GM12878 (cell line): ENCODE measurements around the gene NTRK3.

ENCODE experiments used
- CHD4 ChIP-seq: fragments of 200-600 bp; sonication (generic); IDR thresholded peaks from 2 replicates; pipeline ENCODE4 v1.6.1; 2016; ENCODE audit warnings: mild to moderate bottlenecking
- ETV6 ChIP-seq, 2 experiments: fragments of 450-650 bp in 1 of 2; IDR thresholded peaks in 1 of 2; conservative IDR thresholded peaks in 1 of 2; 2 replicates each; pipeline ENCODE4 v1.6.1; 2014; ENCODE audit warnings: antibody characterized with exemption in 1 of 2, borderline replicate concordance in 1 of 2, low read depth in 1 of 2, mild to moderate bottlenecking in 1 of 2, moderate library complexity in 1 of 2
- RCOR1 ChIP-seq: conservative IDR thresholded peaks from 2 replicates; pipeline ENCODE4 v1.6.1; 2012; ENCODE audit warnings: low read depth, low read length, improper control_type of control experiment
- TF ChIP-seq, protein P1 (sequence below): IDR thresholded peaks from 2 replicates; pipeline ENCODE4 v1.6.1; 2011; ENCODE audit warnings: low read depth, low read length, improper control_type of control experiment, borderline replicate concordance

DNA sequence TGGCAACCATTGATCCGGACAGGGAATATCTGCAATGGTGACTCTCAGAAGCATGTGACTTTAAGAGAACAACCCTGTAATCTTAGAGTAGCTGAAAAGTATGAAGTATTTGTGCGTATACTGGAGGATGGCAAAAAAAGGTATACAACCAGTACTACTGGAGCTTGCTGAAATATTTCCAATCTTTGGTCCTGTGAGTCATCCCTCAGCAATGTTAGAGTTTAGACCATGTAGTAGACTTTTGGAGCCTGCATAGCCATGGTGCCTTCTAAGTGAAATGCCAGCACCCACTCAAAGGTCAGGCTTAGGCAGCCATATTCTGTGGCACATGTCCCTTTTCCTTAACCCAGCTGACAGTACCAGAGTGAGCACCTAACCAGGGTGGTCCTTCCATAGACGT lies 429.4 kb downstream of the NTRK3 start:
- TF ChIP-seq CHD4 (no peak), ETV6 (conservative IDR thresholded peaks at IDR 0.05 in 1 of 2, IDR thresholded peaks at IDR 0.05 in 1 of 2; ENCODE audit: borderline replicate concordance in 1 of 2, low read depth in 1 of 2) (no peak), RCOR1 (no peak)
- TF ChIP-seq, protein P1, sequence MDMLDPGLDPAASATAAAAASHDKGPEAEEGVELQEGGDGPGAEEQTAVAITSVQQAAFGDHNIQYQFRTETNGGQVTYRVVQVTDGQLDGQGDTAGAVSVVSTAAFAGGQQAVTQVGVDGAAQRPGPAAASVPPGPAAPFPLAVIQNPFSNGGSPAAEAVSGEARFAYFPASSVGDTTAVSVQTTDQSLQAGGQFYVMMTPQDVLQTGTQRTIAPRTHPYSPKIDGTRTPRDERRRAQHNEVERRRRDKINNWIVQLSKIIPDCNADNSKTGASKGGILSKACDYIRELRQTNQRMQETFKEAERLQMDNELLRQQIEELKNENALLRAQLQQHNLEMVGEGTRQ = no peak
